ENCODE measurements around the gene PMVK. TPM values are rescaled to one million over a fixed set of nuclear protein-coding genes. Genes with fewer than 3 reads are reported as not detected.

PMVK gene
- total RNA-seq, 1 experiment from 2014 or later, result 26.3 TPM

DNA sequence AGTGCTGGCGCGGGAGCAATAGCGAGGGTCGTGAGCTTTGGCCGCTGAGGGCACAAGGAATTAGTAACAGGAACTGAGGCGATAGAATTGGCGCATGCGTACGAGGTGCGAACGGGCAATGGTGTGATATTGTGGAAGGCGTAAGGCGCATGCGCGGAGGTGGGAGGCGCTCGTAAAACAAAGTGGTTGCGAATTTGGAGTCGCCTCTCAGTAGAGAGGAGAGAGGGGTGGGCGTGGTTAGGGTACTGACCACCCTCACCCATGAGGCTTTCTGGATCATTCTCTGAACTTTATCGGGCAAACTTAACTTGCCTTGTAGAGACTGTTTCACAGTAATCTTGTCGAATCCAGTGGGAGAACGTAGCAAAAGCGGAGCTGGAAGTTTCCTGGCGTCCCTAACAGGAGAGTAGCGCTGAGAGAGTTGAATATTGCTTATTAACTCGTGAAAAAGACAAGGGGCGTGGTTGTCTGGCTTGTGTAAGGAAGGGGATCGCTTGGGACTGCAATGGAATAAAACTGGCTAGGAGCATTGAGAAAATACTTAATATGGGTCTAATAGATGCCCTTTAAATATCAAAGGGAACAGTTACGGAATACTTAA, 38.4 kb upstream of the PMVK start:
- no peaks in the 10 kb centered on the region for H3K9me3 Mint-ChIP-seq
- no peak overlapping the region for H4K8ac ChIP-seq (replicated peaks; ENCODE audit: insufficient read length, low read depth, low read length)
- no peaks in the 10 kb centered on the region for H3K79me1 ChIP-seq (ENCODE audit: insufficient read depth, low read depth, low read length, poor library complexity, severe bottlenecking)
- peaks cover 16 to 31% (median 26%) of the 10 kb centered on the region in 3 experiments; a peak in 6 of 7 replicates for H3K36me3 Mint-ChIP-seq (ENCODE audit: insufficient read depth in 1 of 3, low read depth in 3 of 3)
- peaks cover 28% of the 10 kb centered on the region for H3K79me2 ChIP-seq (ENCODE audit: insufficient read depth, low read length)
- no CpG with 5 or more reads among the region's 30 CpGs for WGBS (ENCODE audit: extremely low coverage, insufficient read length, low lambda C conversion rate)
- no peak overlapping the region for H2BK5ac ChIP-seq (ENCODE audit: insufficient read length, low read length)
- peak overlapping the region; percentile 15 for H3K56ac ChIP-seq (ENCODE audit: insufficient read length, low read depth, low read length)
- H3K4me2 ChIP-seq (ENCODE audit: insufficient read depth, insufficient read length, low read length), result peak overlapping the region; percentile 87
- no peak overlapping the region for H2AK5ac ChIP-seq (ENCODE audit: insufficient read length, low read length)
- H4K91ac ChIP-seq (ENCODE audit: insufficient read length, low read depth, low read length), result no peak overlapping the region
- H3K27ac Mint-ChIP-seq, result no peak overlapping the region
- no peak overlapping the region for H3K4me3 Mint-ChIP-seq
- H2BK15ac ChIP-seq (ENCODE audit: low read depth, low read length), result no peak overlapping the region
- peak; percentile 97 for DNase-seq
- H3K23ac ChIP-seq (ENCODE audit: insufficient read length, low read depth, low read length), result no peak overlapping the region
- peaks cover 32% of the 10 kb centered on the region for H3K23me2 ChIP-seq (ENCODE audit: insufficient read length, low read depth, low read length, poor library complexity, severe bottlenecking)
- H3K4ac ChIP-seq (ENCODE audit: low read depth, low read length), result no peak overlapping the region
- no peak overlapping the region for H2BK12ac ChIP-seq (ENCODE audit: insufficient read length, low read depth, low read length)
- H2BK120ac ChIP-seq (ENCODE audit: low read depth, low read length, poor library complexity, severe bottlenecking), result no peak overlapping the region
- peak overlapping the region; percentile 93 for H3K9ac ChIP-seq (ENCODE audit: extremely low read depth, insufficient read length, low read length)
- H3K4me1 Mint-ChIP-seq, result peaks cover 26 to 28% of the 10 kb centered on the region in 2 experiments
- peak overlapping the region; percentile 49 for H3K27ac ChIP-seq (ENCODE audit: insufficient read length, low read depth, low read length)
- no peak overlapping the region for H2BK20ac ChIP-seq (ENCODE audit: low read depth, low read length, poor library complexity, severe bottlenecking)
- TF ChIP-seq, protein P1, sequence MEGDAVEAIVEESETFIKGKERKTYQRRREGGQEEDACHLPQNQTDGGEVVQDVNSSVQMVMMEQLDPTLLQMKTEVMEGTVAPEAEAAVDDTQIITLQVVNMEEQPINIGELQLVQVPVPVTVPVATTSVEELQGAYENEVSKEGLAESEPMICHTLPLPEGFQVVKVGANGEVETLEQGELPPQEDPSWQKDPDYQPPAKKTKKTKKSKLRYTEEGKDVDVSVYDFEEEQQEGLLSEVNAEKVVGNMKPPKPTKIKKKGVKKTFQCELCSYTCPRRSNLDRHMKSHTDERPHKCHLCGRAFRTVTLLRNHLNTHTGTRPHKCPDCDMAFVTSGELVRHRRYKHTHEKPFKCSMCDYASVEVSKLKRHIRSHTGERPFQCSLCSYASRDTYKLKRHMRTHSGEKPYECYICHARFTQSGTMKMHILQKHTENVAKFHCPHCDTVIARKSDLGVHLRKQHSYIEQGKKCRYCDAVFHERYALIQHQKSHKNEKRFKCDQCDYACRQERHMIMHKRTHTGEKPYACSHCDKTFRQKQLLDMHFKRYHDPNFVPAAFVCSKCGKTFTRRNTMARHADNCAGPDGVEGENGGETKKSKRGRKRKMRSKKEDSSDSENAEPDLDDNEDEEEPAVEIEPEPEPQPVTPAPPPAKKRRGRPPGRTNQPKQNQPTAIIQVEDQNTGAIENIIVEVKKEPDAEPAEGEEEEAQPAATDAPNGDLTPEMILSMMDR (conservative IDR thresholded peaks at IDR 0.05), result no peak
- H3K4me1 ChIP-seq (ENCODE audit: insufficient read depth, low read length), result peaks cover 4% of the 10 kb centered on the region; the same call in 1 of the 2 replicates
- H4K20me1 ChIP-seq (ENCODE audit: control insufficient read depth, insufficient read depth, insufficient read length), result no peaks in the 10 kb centered on the region
- peak overlapping the region; percentile 81 for H3K18ac ChIP-seq (ENCODE audit: insufficient read length, low read depth, low read length)
- H3K9me3 ChIP-seq (ENCODE audit: control insufficient read depth, low read depth, low read length), result no peaks in the 10 kb centered on the region
- H2AFZ ChIP-seq (ENCODE audit: low read length), result no peak overlapping the region
- H3K14ac ChIP-seq (ENCODE audit: insufficient read depth, low read length), result peak overlapping the region; percentile 59; the same call in 1 of the 2 replicates
- no peaks in the 10 kb centered on the region for H3K27me3 ChIP-seq (ENCODE audit: insufficient read depth, low read length)
- no peak overlapping the region for H4K5ac ChIP-seq (ENCODE audit: insufficient read length, low read depth, low read length)
- no peaks in the 10 kb centered on the region for H3K27me3 Mint-ChIP-seq (ENCODE audit: low read depth)
- no peak overlapping the region for H3T11ph ChIP-seq (ENCODE audit: low read length)

All from H9 (cell line).